GM21528 (cell line): ENCODE data around the gene RBMS3.

Source experiments
- ATAC-seq: cut with Tn5 transposase; IDR thresholded peaks from one replicate; pipeline ENCODE4 v1.9.1; 2021; ENCODE audit warnings: mild to moderate bottlenecking, moderate library complexity; ENCODE audit not compliant: unreplicated experiment, low FRiP score

Gene RBMS3

GRCh38 chr3:29949940-29950616 lies 669.2 kb downstream of the RBMS3 start:
- no peak for ATAC-seq

GRCh38 chr3:29952431-29952830 lies 671.6 kb downstream of the RBMS3 start:
- ATAC-seq = no peak

- no peak for ATAC-seq
These were observed 674.5 kb downstream of the RBMS3 start for GRCh38 chr3:29955413-29955812.

GRCh38 chr3:29958816-29959215 lies 677.9 kb downstream of the RBMS3 start:
- ATAC-seq = no peak

- no peak for ATAC-seq
These were observed 691.0 kb downstream of the RBMS3 start for GRCh38 chr3:29971895-29972294.

- ATAC-seq = no peak
These were observed 691.6 kb downstream of the RBMS3 start for GRCh38 chr3:29972320-29972993.

- no peak for ATAC-seq
These were observed 692.9 kb downstream of the RBMS3 start for GRCh38 chr3:29973763-29974162.

GRCh38 chr3:29976871-29977270 lies 696.0 kb downstream of the RBMS3 start:
- ATAC-seq = no peak

- ATAC-seq = no peak
These were observed 696.5 kb downstream of the RBMS3 start for GRCh38 chr3:29977360-29977759.

GRCh38 chr3:29978036-29978435 lies 697.2 kb downstream of the RBMS3 start:
- ATAC-seq = no peak

- no peak for ATAC-seq
These were observed 710.3 kb downstream of the RBMS3 start for GRCh38 chr3:29991198-29991597.

GRCh38 chr3:30002797-30003196 lies 721.9 kb downstream of the RBMS3 start:
- no peak for ATAC-seq

- no peak for ATAC-seq
These were observed 722.9 kb downstream of the RBMS3 start for GRCh38 chr3:30003741-30004140.

GRCh38 chr3:30004481-30004880 lies 723.6 kb downstream of the RBMS3 start:
- no peak for ATAC-seq

- ATAC-seq = no peak
These were observed 725.2 kb downstream of the RBMS3 start for GRCh38 chr3:30006111-30006510.

- no peak for ATAC-seq
These were observed 726.8 kb downstream of the RBMS3 start for GRCh38 chr3:30007668-30008067.

- ATAC-seq = no peak
These were observed 730.4 kb downstream of the RBMS3 start for GRCh38 chr3:30011237-30011803.

- no peak for ATAC-seq
These were observed 732.2 kb downstream of the RBMS3 start for GRCh38 chr3:30012941-30013543.

- no peak for ATAC-seq
These were observed 737.0 kb downstream of the RBMS3 start for GRCh38 chr3:30017901-30018300.

- ATAC-seq = no peak
These were observed 739.5 kb downstream of the RBMS3 start for GRCh38 chr3:30020380-30020779.

GRCh38 chr3:30024466-30024865 lies 743.6 kb downstream of the RBMS3 start:
- no peak for ATAC-seq

GRCh38 chr3:30026851-30027250 lies 746.0 kb downstream of the RBMS3 start:
- ATAC-seq = no peak
